ENCODE results near the gene ACVR1C. TPM values are rescaled to one million over a fixed set of nuclear protein-coding genes. Genes with fewer than 3 reads are reported as not detected.
A peak's percentile ranks its signal among the peaks of the same experiment; 100 is the strongest.

ACVR1C gene
- 0.10 TPM for total RNA-seq (ENCODE audit: unreplicated experiment)
- long read RNA-seq, result 0 reads

DNA sequence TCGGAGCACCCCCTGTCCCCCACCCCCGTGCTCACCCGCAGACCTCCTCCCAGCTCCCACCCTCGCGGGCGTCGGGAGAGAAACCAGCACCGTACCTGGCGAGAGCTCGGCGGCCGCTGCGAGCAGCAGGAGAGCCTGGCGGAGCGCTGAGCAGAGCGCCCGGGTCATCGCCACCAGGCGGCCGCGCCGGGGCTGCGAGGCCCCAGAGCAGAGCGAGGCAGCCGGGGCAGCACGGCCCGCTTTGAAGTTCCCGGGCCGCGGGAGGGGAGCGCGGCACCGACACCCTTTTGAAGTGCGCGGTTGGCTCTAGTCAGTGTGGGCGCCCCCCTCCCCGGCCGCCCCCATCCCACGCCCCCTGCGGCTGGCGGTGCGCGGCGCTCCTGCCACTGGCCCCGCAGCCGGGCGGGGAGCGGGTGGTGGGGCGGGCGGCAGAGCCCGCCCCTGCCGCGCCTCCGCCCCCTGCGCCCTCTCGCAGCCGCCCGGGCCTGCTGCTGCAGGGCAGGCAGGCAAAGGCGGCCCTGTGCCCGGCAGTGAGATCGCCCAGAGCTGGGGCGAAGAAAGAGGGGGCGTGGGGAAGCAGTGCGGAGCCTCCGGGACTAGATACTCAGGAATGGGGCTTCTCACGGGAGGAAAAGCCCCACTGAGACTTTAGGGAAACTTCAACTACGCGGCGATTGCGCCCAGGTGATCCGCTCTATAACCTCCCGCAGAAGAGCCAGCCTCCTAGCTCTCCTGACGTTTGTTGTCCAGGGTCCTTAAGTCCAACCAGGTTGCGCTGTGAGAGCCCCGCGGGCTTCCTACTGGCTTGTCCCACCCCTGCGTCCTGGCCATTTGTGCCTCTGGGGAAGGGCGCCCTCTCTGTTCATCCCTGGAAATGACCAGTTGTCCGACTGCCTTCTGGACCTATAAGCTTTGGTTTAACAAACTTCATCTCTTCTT lies at the start of gene ACVR1C:
Gene ACVR1C, minus strand, starts transcription at position 388 of the 939 bp plus-strand sequence. Its CDS starts 220 bp downstream, at position 168.
- DNase-seq (ENCODE audit: low spot score), result peak; percentile 80
- TF ChIP-seq, protein P1, sequence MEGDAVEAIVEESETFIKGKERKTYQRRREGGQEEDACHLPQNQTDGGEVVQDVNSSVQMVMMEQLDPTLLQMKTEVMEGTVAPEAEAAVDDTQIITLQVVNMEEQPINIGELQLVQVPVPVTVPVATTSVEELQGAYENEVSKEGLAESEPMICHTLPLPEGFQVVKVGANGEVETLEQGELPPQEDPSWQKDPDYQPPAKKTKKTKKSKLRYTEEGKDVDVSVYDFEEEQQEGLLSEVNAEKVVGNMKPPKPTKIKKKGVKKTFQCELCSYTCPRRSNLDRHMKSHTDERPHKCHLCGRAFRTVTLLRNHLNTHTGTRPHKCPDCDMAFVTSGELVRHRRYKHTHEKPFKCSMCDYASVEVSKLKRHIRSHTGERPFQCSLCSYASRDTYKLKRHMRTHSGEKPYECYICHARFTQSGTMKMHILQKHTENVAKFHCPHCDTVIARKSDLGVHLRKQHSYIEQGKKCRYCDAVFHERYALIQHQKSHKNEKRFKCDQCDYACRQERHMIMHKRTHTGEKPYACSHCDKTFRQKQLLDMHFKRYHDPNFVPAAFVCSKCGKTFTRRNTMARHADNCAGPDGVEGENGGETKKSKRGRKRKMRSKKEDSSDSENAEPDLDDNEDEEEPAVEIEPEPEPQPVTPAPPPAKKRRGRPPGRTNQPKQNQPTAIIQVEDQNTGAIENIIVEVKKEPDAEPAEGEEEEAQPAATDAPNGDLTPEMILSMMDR (IDR thresholded peaks at IDR 0.05; ENCODE audit: unreplicated experiment), result peak; percentile 70
- no peaks in the 10 kb centered on the region for H3K36me3 Mint-ChIP-seq (ENCODE audit: low read depth, unreplicated experiment)
- H3K9me3 Mint-ChIP-seq (ENCODE audit: unreplicated experiment), result no peaks in the 10 kb centered on the region
- peaks cover 5% of the 10 kb centered on the region for H3K4me1 Mint-ChIP-seq (ENCODE audit: unreplicated experiment)
- no peak within 1 kb of the TSS for H3K27ac Mint-ChIP-seq (ENCODE audit: unreplicated experiment)
- peak within 1 kb of the TSS; percentile 90 for H3K4me3 Mint-ChIP-seq (ENCODE audit: unreplicated experiment)
- peaks cover 7% of the 10 kb centered on the region for H3K27me3 Mint-ChIP-seq (ENCODE audit: unreplicated experiment)

DNA sequence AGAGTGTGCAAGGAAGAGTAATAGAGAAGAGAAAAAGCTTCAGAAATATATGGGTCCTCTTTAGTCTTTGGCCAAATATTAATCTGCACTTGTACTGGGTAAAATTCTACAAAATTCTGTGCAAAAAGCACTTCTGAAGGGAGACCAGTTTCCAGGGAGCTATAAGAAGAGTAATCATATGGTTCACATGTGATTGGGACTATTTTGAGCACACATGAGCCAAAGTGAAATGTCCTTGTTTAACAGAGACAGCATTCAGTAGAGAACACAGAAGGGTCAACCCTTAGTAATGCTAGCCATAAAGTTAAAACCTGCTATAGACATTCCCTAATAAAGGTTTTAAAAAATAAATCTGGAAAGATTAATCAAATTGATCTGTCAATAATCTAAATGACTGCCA lies 49.3 kb upstream of the ACVR1C start:
- Mint-ChIP-seq H3K9me3 (ENCODE audit: unreplicated experiment) (no peaks in the 10 kb centered on the region), H3K27me3 (ENCODE audit: unreplicated experiment) (no peaks in the 10 kb centered on the region), H3K4me1 (ENCODE audit: unreplicated experiment) (no peaks in the 10 kb centered on the region), H3K36me3 (ENCODE audit: low read depth, unreplicated experiment) (no peaks in the 10 kb centered on the region), H3K27ac (ENCODE audit: unreplicated experiment) (no peak overlapping the region), H3K4me3 (ENCODE audit: unreplicated experiment) (no peak overlapping the region)
- TF ChIP-seq, protein P1 (IDR thresholded peaks at IDR 0.05; ENCODE audit: unreplicated experiment), result no peak
- no peak for DNase-seq (ENCODE audit: low spot score)

- Mint-ChIP-seq H3K4me1 (ENCODE audit: unreplicated experiment) (no peaks in the 10 kb centered on the region), H3K9me3 (ENCODE audit: unreplicated experiment) (no peaks in the 10 kb centered on the region), H3K27ac (ENCODE audit: unreplicated experiment) (no peak overlapping the region), H3K27me3 (ENCODE audit: unreplicated experiment) (no peaks in the 10 kb centered on the region), H3K36me3 (ENCODE audit: low read depth, unreplicated experiment) (no peaks in the 10 kb centered on the region), H3K4me3 (ENCODE audit: unreplicated experiment) (no peak overlapping the region)
- TF ChIP-seq, protein P1 (IDR thresholded peaks at IDR 0.05; ENCODE audit: unreplicated experiment), result no peak
- no peak for DNase-seq (ENCODE audit: low spot score)
Measured at GRCh38 chr2:157672129-157672528, 43.5 kb upstream of the ACVR1C start.

DNA sequence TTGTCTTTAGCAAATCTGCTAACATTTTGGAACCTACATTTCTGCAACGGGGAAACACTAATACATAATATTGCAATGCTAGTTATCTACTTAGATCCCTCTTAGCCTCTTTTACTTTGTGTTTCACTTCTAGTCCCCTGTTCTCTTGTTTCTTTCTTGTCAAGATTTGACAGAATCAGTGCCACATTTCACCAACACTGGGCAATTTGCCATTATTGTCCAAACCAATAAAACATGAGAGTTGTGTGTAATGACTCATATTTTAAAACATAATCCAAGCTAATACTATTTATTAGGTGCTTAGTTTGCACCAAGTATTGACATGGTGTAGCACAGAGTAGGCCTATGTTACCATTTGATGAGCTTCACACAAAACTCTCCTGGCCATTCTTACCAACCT lies 33.7 kb upstream of the ACVR1C start:
- no peak for DNase-seq (ENCODE audit: low spot score)
- H3K9me3 Mint-ChIP-seq (ENCODE audit: unreplicated experiment), result no peaks in the 10 kb centered on the region
- no peaks in the 10 kb centered on the region for H3K27me3 Mint-ChIP-seq (ENCODE audit: unreplicated experiment)
- H3K27ac Mint-ChIP-seq (ENCODE audit: unreplicated experiment), result no peak overlapping the region
- TF ChIP-seq, protein P1 (IDR thresholded peaks at IDR 0.05; ENCODE audit: unreplicated experiment), result no peak
- no peak overlapping the region for H3K4me3 Mint-ChIP-seq (ENCODE audit: unreplicated experiment)
- H3K36me3 Mint-ChIP-seq (ENCODE audit: low read depth, unreplicated experiment), result no peaks in the 10 kb centered on the region
- no peaks in the 10 kb centered on the region for H3K4me1 Mint-ChIP-seq (ENCODE audit: unreplicated experiment)

DNA sequence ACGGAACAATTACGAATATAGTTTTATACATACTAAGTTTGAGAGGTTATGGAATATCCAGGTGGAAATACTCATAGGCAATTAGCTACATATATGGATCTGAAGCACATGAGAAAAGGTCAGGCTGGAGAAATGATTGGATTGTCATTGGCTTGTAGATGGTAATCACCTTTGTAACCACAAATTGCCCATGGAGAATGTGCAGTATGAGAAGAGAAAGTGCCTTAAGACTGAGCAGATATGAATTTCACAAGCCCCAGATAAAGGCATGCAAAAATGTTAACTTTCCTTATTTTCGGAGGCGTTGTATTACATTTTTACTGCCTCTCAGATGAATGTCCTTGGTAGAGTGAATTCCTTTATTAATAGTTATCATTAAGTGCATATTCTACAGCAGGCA lies 33.1 kb upstream of the ACVR1C start:
- no peaks in the 10 kb centered on the region for H3K27me3 Mint-ChIP-seq (ENCODE audit: unreplicated experiment)
- H3K36me3 Mint-ChIP-seq (ENCODE audit: low read depth, unreplicated experiment), result no peaks in the 10 kb centered on the region
- DNase-seq (ENCODE audit: low spot score), result no peak
- no peaks in the 10 kb centered on the region for H3K9me3 Mint-ChIP-seq (ENCODE audit: unreplicated experiment)
- TF ChIP-seq, protein P1 (IDR thresholded peaks at IDR 0.05; ENCODE audit: unreplicated experiment), result no peak
- H3K4me3 Mint-ChIP-seq (ENCODE audit: unreplicated experiment), result no peak overlapping the region
- no peak overlapping the region for H3K27ac Mint-ChIP-seq (ENCODE audit: unreplicated experiment)
- no peaks in the 10 kb centered on the region for H3K4me1 Mint-ChIP-seq (ENCODE audit: unreplicated experiment)
